ENCODE data around the gene OR1E1. TPM values are rescaled to one million over a fixed set of nuclear protein-coding genes. Genes with fewer than 3 reads are reported as not detected.

The OR1E1 gene
- polyA plus RNA-seq (2012; rRNA removed): not detected in 2 replicates
- not detected in 2 replicates for polyA plus RNA-seq (2012; cell fraction: cytosol; rRNA removed)
- polyA plus RNA-seq (2012; cell fraction: nucleus; rRNA removed): not detected in 2 replicates

- H3K4me3 ChIP-seq (ENCODE audit: low read depth in 2 of 2, low read length in 1 of 2): no peak within 1 kb of the TSS
- H3K79me2 ChIP-seq (ENCODE audit: insufficient read depth): no peaks in the 10 kb centered on the region
- TF ChIP-seq SIN3A (IDR thresholded peaks at IDR 0.05; ENCODE audit: borderline replicate concordance, low read depth, low read length) (no peak), NFIC (IDR thresholded peaks at IDR 0.05; ENCODE audit: borderline replicate concordance) (no peak), RCOR1 (IDR thresholded peaks at IDR 0.05; ENCODE audit: low read length) (no peak), MAX (IDR thresholded peaks at IDR 0.05; ENCODE audit: low read depth) (no peak), GATA2 (CRISPR knock-in tag; IDR thresholded peaks at IDR 0.05) (no peak), USF2 (IDR thresholded peaks at IDR 0.05; ENCODE audit: borderline replicate concordance, low read depth, low read length) (no peak), FOSL2 (IDR thresholded peaks at IDR 0.05; ENCODE audit: borderline replicate concordance, low read depth) (no peak), RXRA (IDR thresholded peaks at IDR 0.05; ENCODE audit: borderline replicate concordance, low read depth) (no peak), MEF2A (IDR thresholded peaks at IDR 0.05; ENCODE audit: borderline replicate concordance, low read depth) (no peak), REST (IDR thresholded peaks at IDR 0.05; ENCODE audit: low read depth, low read length) (no peak), JUND (IDR thresholded peaks at IDR 0.05) (no peak), EP300 (IDR thresholded peaks at IDR 0.05; ENCODE audit: borderline replicate concordance in 1 of 2, low read depth in 1 of 2, low read length in 1 of 2) (no peak), GABPA (IDR thresholded peaks at IDR 0.05; ENCODE audit: low read depth) (no peak)
- no peak within 1 kb of the TSS for H3K9ac ChIP-seq
- ChIA-PET CTCF (no interaction called here), POLR2A (no interaction called here)
- H4K20me1 ChIP-seq (ENCODE audit: insufficient read depth): no peaks in the 10 kb centered on the region
- 7% methylated on average over 1 of the region's 1 CpG for WGBS (ENCODE audit: low lambda C conversion rate)
- H2AFZ ChIP-seq (ENCODE audit: low read depth): no peak within 1 kb of the TSS
- peaks cover 4% of the 10 kb centered on the region; the same call in 1 of the 2 replicates for H3K9me2 ChIP-seq
- no peaks in the 10 kb centered on the region for H3K9me3 ChIP-seq
- H3K4me1 ChIP-seq (ENCODE audit: control insufficient read depth in 1 of 2, insufficient read depth in 2 of 2, low read depth in 1 of 2, low read length in 1 of 2): no peaks in the 10 kb centered on the region
- no peak for DNase-seq
- H3K27ac ChIP-seq (ENCODE audit: low read depth in 2 of 2, low read length in 1 of 2): no peak within 1 kb of the TSS
- H3K36me3 ChIP-seq (replicated peaks in 1 of 2; ENCODE audit: control insufficient read depth in 1 of 2, insufficient read depth in 2 of 2, low read length in 1 of 2): no peaks in the 10 kb centered on the region
- no peaks in the 10 kb centered on the region for H3K27me3 ChIP-seq (ENCODE audit: insufficient read depth)
- no peaks in the 10 kb centered on the region for H3F3A ChIP-seq (replicated peaks; ENCODE audit: insufficient read depth)
- H3K4me2 ChIP-seq: no peak within 1 kb of the TSS
Observed at GRCh38 chr17:3398310-3398709, at the start of gene OR1E1. OR1E1 (minus strand) TSS chr17:3398410; CDS start chr17:3398410, 0 bp downstream.

GRCh38 chr17:3447625-3448024 lies 49.4 kb upstream of the OR1E1 start:
- no peaks in the 10 kb centered on the region for H3F3A ChIP-seq (replicated peaks; ENCODE audit: insufficient read depth)
- ChIA-PET CTCF (no interaction called here), POLR2A (no interaction called here)
- no peaks in the 10 kb centered on the region for H3K27me3 ChIP-seq (ENCODE audit: insufficient read depth)
- no peaks in the 10 kb centered on the region for H3K9me3 ChIP-seq
- WGBS (ENCODE audit: low lambda C conversion rate): 10% methylated on average over 2 of the region's 2 CpGs
- H3K9ac ChIP-seq: no peak overlapping the region
- TF ChIP-seq SMC3 (IDR thresholded peaks at IDR 0.05; ENCODE audit: low read depth, low read length) (peak; percentile 7; the same call in 1 of the 2 replicates), GATA2 (CRISPR knock-in tag; IDR thresholded peaks at IDR 0.05) (no peak), NRF1 (IDR thresholded peaks at IDR 0.05; ENCODE audit: low read depth, low read length) (no peak), RAD21 (IDR thresholded peaks at IDR 0.05; ENCODE audit: low read length) (peak; percentile 45; the same call in 1 of the 2 replicates), MEF2A (IDR thresholded peaks at IDR 0.05; ENCODE audit: borderline replicate concordance, low read depth) (no peak), TCF12 (IDR thresholded peaks at IDR 0.05) (no peak), YY1 (IDR thresholded peaks at IDR 0.05; ENCODE audit: low read depth) (no peak), RFX5 (IDR thresholded peaks at IDR 0.05; ENCODE audit: low read length) (no peak), PBX3 (IDR thresholded peaks at IDR 0.05) (no peak)
- no peak overlapping the region for H3K27ac ChIP-seq (ENCODE audit: low read depth in 2 of 2, low read length in 1 of 2)
- H3K9me2 ChIP-seq: no peaks in the 10 kb centered on the region
- H2AFZ ChIP-seq (ENCODE audit: low read depth): no peak overlapping the region
- H4K20me1 ChIP-seq (ENCODE audit: insufficient read depth): no peaks in the 10 kb centered on the region
- DNase-seq: no peak
- no peaks in the 10 kb centered on the region for H3K79me2 ChIP-seq (ENCODE audit: insufficient read depth)
- no peak overlapping the region for H3K4me3 ChIP-seq (ENCODE audit: low read depth in 2 of 2, low read length in 1 of 2)
- H3K36me3 ChIP-seq (replicated peaks in 1 of 2; ENCODE audit: control insufficient read depth in 1 of 2, insufficient read depth in 2 of 2, low read length in 1 of 2): no peaks in the 10 kb centered on the region
- no peaks in the 10 kb centered on the region for H3K4me1 ChIP-seq (ENCODE audit: control insufficient read depth in 1 of 2, insufficient read depth in 2 of 2, low read depth in 1 of 2, low read length in 1 of 2)
- no peak overlapping the region for H3K4me2 ChIP-seq
